HCT116 (cell line): Measurements from ENCODE around the gene ESRRA.

Source experiments
- ATF3 ChIP-seq: IDR thresholded peaks from 2 replicates; pipeline ENCODE4 v1.6.1; 2012
- CEBPB ChIP-seq: IDR thresholded peaks from 2 replicates; pipeline ENCODE4 v1.6.1; 2012; ENCODE audit warnings: low read depth
- EZH2 ChIP-seq: fragments of 200-600 bp; sonication (generic); IDR thresholded peaks from 2 replicates; pipeline ENCODE4 v1.6.1; 2017; ENCODE audit warnings: antibody characterized with exemption, mixed run types
- EZH2phosphoT487 ChIP-seq: fragments of 200-600 bp; IDR thresholded peaks from 2 replicates; pipeline ENCODE4 v1.6.1; 2018; ENCODE audit warnings: antibody characterized with exemption, borderline replicate concordance
- JUND ChIP-seq: IDR thresholded peaks from 2 replicates; pipeline ENCODE4 v1.6.1; 2012
- POLR2A ChIP-seq: IDR thresholded peaks from 2 replicates; pipeline ENCODE4 v1.7.0; 2011; ENCODE audit warnings: borderline replicate concordance; ENCODE audit not compliant: insufficient read depth, insufficient read length; ENCODE audit errors: extremely low read depth
- RAD21 ChIP-seq: IDR thresholded peaks from 2 replicates; pipeline ENCODE4 v1.6.1; 2012; ENCODE audit warnings: low read depth, mild to moderate bottlenecking
- REST ChIP-seq: IDR thresholded peaks from 2 replicates; pipeline ENCODE4 v1.6.1; 2012; ENCODE audit warnings: low read depth
- TF ChIP-seq, protein P1 (sequence below), 3 experiments: fragments of 200-600 bp in 1 of 3; sonication (generic) in 1 of 3; IDR thresholded peaks in 2 of 3; conservative IDR thresholded peaks in 1 of 3; 2 replicates each; pipeline ENCODE4 v1.5.1; 2012 to 2017; ENCODE audit warnings: low read depth in 2 of 3, low read length in 2 of 3, antibody characterized with exemption in 1 of 3, borderline replicate concordance in 1 of 3, control low read depth in 1 of 3, mild to moderate bottlenecking in 1 of 3, mixed read lengths in 1 of 3, mixed run types in 1 of 3, moderate library complexity in 1 of 3; ENCODE audit not compliant: insufficient read depth in 1 of 3
- TF ChIP-seq, protein P2 (sequence below): IDR thresholded peaks from 2 replicates; pipeline ENCODE4 v1.6.1; 2012

DNA sequence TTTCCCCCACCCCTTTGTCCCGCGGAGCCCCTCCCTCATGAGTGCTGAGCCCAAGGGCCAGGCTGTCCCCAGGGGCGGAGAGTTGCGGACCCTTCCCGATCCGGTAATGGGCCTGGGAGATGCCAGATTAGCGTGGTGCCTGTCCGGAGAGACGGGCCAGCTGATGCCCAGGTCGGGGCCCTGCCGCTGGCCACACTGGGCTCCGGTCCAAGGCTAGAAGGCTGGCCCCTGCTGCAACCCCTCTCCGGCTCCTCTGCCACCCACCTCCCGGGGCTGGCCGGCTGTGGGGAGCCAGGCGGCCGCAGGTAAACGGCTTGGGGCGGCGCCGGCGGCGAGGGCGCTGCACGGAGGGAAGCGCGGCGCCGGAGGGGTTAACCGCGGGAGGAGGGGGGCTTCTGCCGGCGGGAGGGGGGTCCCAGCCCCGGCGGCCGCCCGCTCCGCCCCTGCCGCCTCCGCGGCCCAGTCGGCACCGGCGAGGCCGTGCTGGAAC lies 14.0 kb upstream of the ESRRA start, which contains the start of gene KCNK4:
- no peak for TF ChIP-seq POLR2A
- TF ChIP-seq, protein P1, sequence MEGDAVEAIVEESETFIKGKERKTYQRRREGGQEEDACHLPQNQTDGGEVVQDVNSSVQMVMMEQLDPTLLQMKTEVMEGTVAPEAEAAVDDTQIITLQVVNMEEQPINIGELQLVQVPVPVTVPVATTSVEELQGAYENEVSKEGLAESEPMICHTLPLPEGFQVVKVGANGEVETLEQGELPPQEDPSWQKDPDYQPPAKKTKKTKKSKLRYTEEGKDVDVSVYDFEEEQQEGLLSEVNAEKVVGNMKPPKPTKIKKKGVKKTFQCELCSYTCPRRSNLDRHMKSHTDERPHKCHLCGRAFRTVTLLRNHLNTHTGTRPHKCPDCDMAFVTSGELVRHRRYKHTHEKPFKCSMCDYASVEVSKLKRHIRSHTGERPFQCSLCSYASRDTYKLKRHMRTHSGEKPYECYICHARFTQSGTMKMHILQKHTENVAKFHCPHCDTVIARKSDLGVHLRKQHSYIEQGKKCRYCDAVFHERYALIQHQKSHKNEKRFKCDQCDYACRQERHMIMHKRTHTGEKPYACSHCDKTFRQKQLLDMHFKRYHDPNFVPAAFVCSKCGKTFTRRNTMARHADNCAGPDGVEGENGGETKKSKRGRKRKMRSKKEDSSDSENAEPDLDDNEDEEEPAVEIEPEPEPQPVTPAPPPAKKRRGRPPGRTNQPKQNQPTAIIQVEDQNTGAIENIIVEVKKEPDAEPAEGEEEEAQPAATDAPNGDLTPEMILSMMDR (IDR thresholded peaks at IDR 0.05 in 2 of 3, conservative IDR thresholded peaks at IDR 0.05 in 1 of 3; ENCODE audit: borderline replicate concordance in 1 of 3, insufficient read depth in 1 of 3, low read depth in 2 of 3, low read length in 2 of 3), result no peak
- no peak for TF ChIP-seq ATF3
- no peak for TF ChIP-seq REST
- TF ChIP-seq CEBPB, result no peak
- no peak for TF ChIP-seq RAD21
- no peak for TF ChIP-seq EZH2phosphoT487
- TF ChIP-seq, protein P2, sequence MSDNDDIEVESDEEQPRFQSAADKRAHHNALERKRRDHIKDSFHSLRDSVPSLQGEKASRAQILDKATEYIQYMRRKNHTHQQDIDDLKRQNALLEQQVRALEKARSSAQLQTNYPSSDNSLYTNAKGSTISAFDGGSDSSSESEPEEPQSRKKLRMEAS, result no peak
- no peak for TF ChIP-seq EZH2
- no peak for TF ChIP-seq JUND
